G401.6 (cell line): ENCODE results near the gene ESPNL.
"Not testable (repeated sequence)": the region's sequence is repeated elsewhere in the genome, so short reads cannot be mapped to it uniquely, and the experiment has no call there.

Source experiments
- FAIRE-seq: peaks from 2 replicates; lab custom pipeline; 2012; peaks lifted over from hg19 to GRCh38; lab: Jason Lieb, UNC

Gene ESPNL

GRCh38 chr2:238159071-238159539, 59.0 kb downstream of the ESPNL start:
- FAIRE-seq = no peak

GRCh38 chr2:238159661-238160205, 59.6 kb downstream of the ESPNL start:
- no peak for FAIRE-seq

GRCh38 chr2:238160206-238161129, 60.3 kb downstream of the ESPNL start:
- no peak for FAIRE-seq

- no peak for FAIRE-seq
These were observed 61.3 kb downstream of the ESPNL start for GRCh38 chr2:238161291-238162051.

- FAIRE-seq = no peak
These were observed 62.2 kb downstream of the ESPNL start for GRCh38 chr2:238162251-238162845.

- no peak for FAIRE-seq
These were observed 62.8 kb downstream of the ESPNL start for GRCh38 chr2:238162846-238163441.

- no peak for FAIRE-seq
These were observed 63.5 kb downstream of the ESPNL start for GRCh38 chr2:238163481-238164198.

GRCh38 chr2:238164906-238165287, 64.8 kb downstream of the ESPNL start:
- no peak for FAIRE-seq

GRCh38 chr2:238165288-238165921, 65.3 kb downstream of the ESPNL start:
- FAIRE-seq = no peak

GRCh38 chr2:238166391-238167343, 66.5 kb downstream of the ESPNL start:
- FAIRE-seq = no peak

GRCh38 chr2:238167344-238167715, 67.2 kb downstream of the ESPNL start:
- no peak for FAIRE-seq

- no peak for FAIRE-seq
These were observed 67.6 kb downstream of the ESPNL start for GRCh38 chr2:238167761-238168160.

- FAIRE-seq = no peak
These were observed 68.3 kb downstream of the ESPNL start for GRCh38 chr2:238168196-238169047.

- FAIRE-seq = no peak
These were observed 69.0 kb downstream of the ESPNL start for GRCh38 chr2:238169048-238169707.

- FAIRE-seq = peak; percentile 50
These were observed 69.6 kb downstream of the ESPNL start for GRCh38 chr2:238169708-238170251.

- no peak for FAIRE-seq
These were observed 70.4 kb downstream of the ESPNL start for GRCh38 chr2:238170386-238171071.

GRCh38 chr2:238171072-238171431, 70.9 kb downstream of the ESPNL start:
- FAIRE-seq = not testable (repeated sequence)
